Cardiac fibroblast (primary cell): ENCODE results near the gene RASGEF1B.
A peak's percentile ranks its signal among the peaks of the same experiment; 100 is the strongest.

Experiments used
- DNase-seq, 2 donors: peaks; one replicate each; pipeline versions ENCODE4 v3.0.0 to v3.0.0-alpha.2; 2010; ENCODE audit warnings: low read depth in 2 of 2
- H3K4me3 ChIP-seq, 2 donors: replicated peaks in 1 of 2; 1 replicate in 1 of 2; 2 replicates in 1 of 2; pipeline ENCODE4 v1.5.1; 2011; ENCODE audit warnings: low read depth in 2 of 2, low read length in 2 of 2, mild to moderate bottlenecking in 2 of 2, moderate library complexity in 1 of 2
- TF ChIP-seq, protein P1 (sequence below): IDR thresholded peaks from one replicate; pipeline ENCODE4 v1.5.1; 2011; ENCODE audit warnings: low read depth, mild to moderate bottlenecking, low read length, inconsistent platforms

Gene RASGEF1B

GRCh38 chr4:81436096-81436495 lies 35.6 kb downstream of the RASGEF1B start:
- no peak for DNase-seq
- H3K4me3 ChIP-seq = no peak overlapping the region
- TF ChIP-seq, protein P1, sequence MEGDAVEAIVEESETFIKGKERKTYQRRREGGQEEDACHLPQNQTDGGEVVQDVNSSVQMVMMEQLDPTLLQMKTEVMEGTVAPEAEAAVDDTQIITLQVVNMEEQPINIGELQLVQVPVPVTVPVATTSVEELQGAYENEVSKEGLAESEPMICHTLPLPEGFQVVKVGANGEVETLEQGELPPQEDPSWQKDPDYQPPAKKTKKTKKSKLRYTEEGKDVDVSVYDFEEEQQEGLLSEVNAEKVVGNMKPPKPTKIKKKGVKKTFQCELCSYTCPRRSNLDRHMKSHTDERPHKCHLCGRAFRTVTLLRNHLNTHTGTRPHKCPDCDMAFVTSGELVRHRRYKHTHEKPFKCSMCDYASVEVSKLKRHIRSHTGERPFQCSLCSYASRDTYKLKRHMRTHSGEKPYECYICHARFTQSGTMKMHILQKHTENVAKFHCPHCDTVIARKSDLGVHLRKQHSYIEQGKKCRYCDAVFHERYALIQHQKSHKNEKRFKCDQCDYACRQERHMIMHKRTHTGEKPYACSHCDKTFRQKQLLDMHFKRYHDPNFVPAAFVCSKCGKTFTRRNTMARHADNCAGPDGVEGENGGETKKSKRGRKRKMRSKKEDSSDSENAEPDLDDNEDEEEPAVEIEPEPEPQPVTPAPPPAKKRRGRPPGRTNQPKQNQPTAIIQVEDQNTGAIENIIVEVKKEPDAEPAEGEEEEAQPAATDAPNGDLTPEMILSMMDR = no peak

DNA sequence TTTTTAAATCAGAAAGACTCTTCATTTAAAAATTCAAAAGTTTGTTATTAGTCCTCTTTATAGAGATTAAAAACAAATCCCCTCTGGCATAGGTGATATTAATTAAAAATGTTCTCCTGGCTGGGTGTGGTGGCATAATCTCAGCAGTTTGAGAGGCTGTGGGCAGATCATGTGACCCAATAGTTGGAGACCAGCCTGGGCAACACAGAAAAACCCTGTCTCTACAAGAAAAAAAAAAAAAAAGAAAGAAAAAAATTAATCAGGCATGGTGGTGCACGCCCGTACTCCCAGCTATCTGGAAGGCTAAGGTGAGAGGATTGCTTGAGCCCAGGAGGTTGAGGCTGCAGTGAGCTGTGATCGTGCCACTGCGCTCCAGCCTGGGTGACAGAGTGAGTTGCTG lies 38.9 kb downstream of the RASGEF1B start:
- TF ChIP-seq, protein P1 = no peak
- H3K4me3 ChIP-seq = no peak overlapping the region
- DNase-seq = no peak

- no peak for DNase-seq
- H3K4me3 ChIP-seq = no peak overlapping the region
- TF ChIP-seq, protein P1 = no peak
These were observed 39.7 kb downstream of the RASGEF1B start for GRCh38 chr4:81431971-81432370.

DNA sequence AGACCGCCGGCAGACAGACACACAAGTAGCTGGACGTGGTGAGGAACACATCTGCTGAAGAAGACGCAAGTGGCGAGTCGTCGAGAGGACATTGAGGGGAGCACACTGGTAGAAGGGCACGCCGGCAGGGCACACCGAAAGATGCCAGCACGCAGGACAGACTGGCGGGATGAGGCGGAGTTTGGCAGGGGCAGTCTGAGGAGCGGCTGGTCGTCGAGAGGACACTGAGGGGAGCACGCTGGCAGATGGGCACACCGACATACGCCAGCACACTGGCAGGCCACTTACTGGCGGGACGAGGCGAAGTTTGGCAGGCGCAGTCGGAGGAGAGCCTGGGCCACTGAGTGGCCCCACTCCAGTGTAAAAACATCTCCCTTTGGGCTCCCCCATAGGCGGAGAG lies 42.1 kb downstream of the RASGEF1B start:
- H3K4me3 ChIP-seq = no peak overlapping the region
- DNase-seq = no peak
- TF ChIP-seq, protein P1 = no peak

DNA sequence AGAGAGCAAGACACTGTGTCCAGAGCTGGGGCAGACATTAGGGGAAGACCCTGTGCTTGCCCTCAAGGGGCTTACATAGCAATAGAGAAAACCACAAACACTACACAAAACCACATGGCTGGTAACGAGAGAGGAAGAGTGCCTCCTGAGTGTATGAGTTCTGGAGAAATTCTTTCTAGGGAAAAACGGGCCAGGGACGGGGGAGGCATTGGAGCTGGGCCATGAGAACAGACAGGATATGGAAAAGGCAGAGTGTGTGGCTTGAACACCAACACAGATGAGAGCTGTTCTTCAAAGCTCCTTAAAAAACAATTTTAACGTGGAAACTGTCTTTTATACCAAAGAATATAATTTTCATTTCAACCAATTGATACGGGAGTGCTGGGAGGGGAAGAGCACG lies 42.7 kb downstream of the RASGEF1B start:
- no peak overlapping the region for H3K4me3 ChIP-seq
- TF ChIP-seq, protein P1 = no peak
- no peak for DNase-seq

GRCh38 chr4:81428002-81428401 lies 43.7 kb downstream of the RASGEF1B start:
- no peak for DNase-seq
- H3K4me3 ChIP-seq = no peak overlapping the region
- TF ChIP-seq, protein P1 = no peak

GRCh38 chr4:81427344-81427821 lies 44.3 kb downstream of the RASGEF1B start:
- DNase-seq = peak; percentile 7 to 42
- TF ChIP-seq, protein P1 = no peak
- H3K4me3 ChIP-seq = no peak overlapping the region
